OCI-LY1 (cell line): ENCODE measurements around the gene XIRP1.

Experiments used
- H2AFZ ChIP-seq: fragments of 200-600 bp; sonication (generic), shearing (Covaris generic); 2 replicates; pipeline ENCODE4 v1.6.0; 2014; ENCODE audit warnings: antibody characterized with exemption, mild to moderate bottlenecking, low read length
- H3F3A ChIP-seq: fragments of 200-600 bp; sonication (generic), shearing (Covaris generic); 2 replicates; pipeline ENCODE4 v1.6.0; 2014; ENCODE audit warnings: mild to moderate bottlenecking, antibody characterized with exemption, low read length, moderate library complexity; ENCODE audit not compliant: insufficient read depth
- H3K27ac ChIP-seq: fragments of 200-600 bp; sonication (generic); 2 replicates; pipeline ENCODE4 v1.5.1; 2014; ENCODE audit warnings: low read length, mixed run types, mild to moderate bottlenecking, low read depth; ENCODE audit not compliant: poor library complexity, severe bottlenecking
- H3K27me3 ChIP-seq: fragments of 200-600 bp; sonication (generic); 2 replicates; pipeline ENCODE4 v1.6.0; 2014; ENCODE audit warnings: antibody characterized with exemption, mild to moderate bottlenecking, low read length, moderate library complexity; ENCODE audit not compliant: insufficient read depth
- H3K36me3 ChIP-seq: fragments of 200-600 bp; sonication (generic); 2 replicates; pipeline ENCODE4 v1.6.1; 2014; ENCODE audit warnings: mild to moderate bottlenecking, antibody characterized with exemption, low read length, moderate library complexity, mixed read lengths; ENCODE audit not compliant: insufficient read depth
- H3K4me1 ChIP-seq: fragments of 200-600 bp; sonication (generic); 2 replicates; pipeline ENCODE4 v1.5.1; 2014; ENCODE audit warnings: mild to moderate bottlenecking, low read length, moderate library complexity; ENCODE audit not compliant: insufficient read depth, severe bottlenecking
- H3K4me2 ChIP-seq: fragments of 200-600 bp; sonication (generic), shearing (Covaris generic); 2 replicates; pipeline ENCODE4 v1.6.1; 2014; ENCODE audit warnings: low read length
- H3K4me3 ChIP-seq: fragments of 200-600 bp; sonication (generic); 2 replicates; pipeline ENCODE4 v1.5.1; 2014; ENCODE audit warnings: low read length, low read depth, mild to moderate bottlenecking, mixed read lengths; ENCODE audit not compliant: poor library complexity, severe bottlenecking
- H3K79me2 ChIP-seq: fragments of 200-600 bp; shearing (Covaris generic); 2 replicates; pipeline ENCODE4 v1.6.1; 2016; ENCODE audit warnings: mixed run types, low read length, mixed read lengths; ENCODE audit not compliant: insufficient read depth
- H3K9ac ChIP-seq: fragments of 200-600 bp; sonication (generic), shearing (Covaris generic); 2 replicates; pipeline ENCODE4 v1.6.1; 2014; ENCODE audit warnings: mild to moderate bottlenecking, low read length, mixed read lengths
- H3K9me2 ChIP-seq: fragments of 200-600 bp; sonication (generic), shearing (Covaris generic); 2 replicates; pipeline ENCODE4 v1.6.1; 2014; ENCODE audit warnings: low read depth, mild to moderate bottlenecking, low read length, mixed read lengths
- H3K9me3 ChIP-seq: fragments of 200-600 bp; shearing (Covaris generic); 2 replicates; pipeline ENCODE4 v1.6.1; 2014; ENCODE audit warnings: low read length, mixed read lengths
- H4K20me1 ChIP-seq: fragments of 200-600 bp; sonication (generic), shearing (Covaris generic); 2 replicates; pipeline ENCODE4 v1.6.0; 2016; ENCODE audit warnings: mild to moderate bottlenecking, low read length; ENCODE audit not compliant: insufficient read depth
- EZH2 ChIP-seq: fragments of 200-600 bp; sonication (generic), shearing (Covaris generic); IDR thresholded peaks from 2 replicates; pipeline ENCODE4 v1.8.0; 2017; ENCODE audit warnings: borderline replicate concordance, mixed run types, mild to moderate bottlenecking, antibody characterized with exemption, low read length, moderate library complexity, mixed read lengths
- TF ChIP-seq, protein P1 (sequence below): fragments of 200-600 bp; sonication (generic), shearing (Covaris generic); IDR thresholded peaks from 2 replicates; pipeline ENCODE4 v1.5.1; 2017; ENCODE audit warnings: mild to moderate bottlenecking, antibody characterized with exemption, low read length, moderate library complexity, mixed read lengths

XIRP1 gene

GRCh38 chr3:39154280-39155021 is 37.9 kb downstream of the XIRP1 start:
- Histone ChIP-seq H3K9ac (no peak overlapping the region; the same call in 1 of the 2 replicates), H3K79me2 (0 out of 2 replicates have a peak, but pooled peaks cover 4% of the 10 kb centered on the region), H3K4me2 (peak overlapping the region; percentile 84), H4K20me1 (no peaks in the 10 kb centered on the region), H3K27ac (no peak overlapping the region), H3K4me1 (peaks cover 40% of the 10 kb centered on the region), H3F3A (no peaks in the 10 kb centered on the region), H3K9me3 (no peaks in the 10 kb centered on the region), H3K27me3 (no peaks in the 10 kb centered on the region; the same call in 1 of the 2 replicates), H3K4me3 (peak overlapping the region; percentile 78), H2AFZ (no peak overlapping the region), H3K9me2 (no peaks in the 10 kb centered on the region), H3K36me3 (no peaks in the 10 kb centered on the region)
- TF ChIP-seq EZH2, result no peak
- TF ChIP-seq, protein P1, sequence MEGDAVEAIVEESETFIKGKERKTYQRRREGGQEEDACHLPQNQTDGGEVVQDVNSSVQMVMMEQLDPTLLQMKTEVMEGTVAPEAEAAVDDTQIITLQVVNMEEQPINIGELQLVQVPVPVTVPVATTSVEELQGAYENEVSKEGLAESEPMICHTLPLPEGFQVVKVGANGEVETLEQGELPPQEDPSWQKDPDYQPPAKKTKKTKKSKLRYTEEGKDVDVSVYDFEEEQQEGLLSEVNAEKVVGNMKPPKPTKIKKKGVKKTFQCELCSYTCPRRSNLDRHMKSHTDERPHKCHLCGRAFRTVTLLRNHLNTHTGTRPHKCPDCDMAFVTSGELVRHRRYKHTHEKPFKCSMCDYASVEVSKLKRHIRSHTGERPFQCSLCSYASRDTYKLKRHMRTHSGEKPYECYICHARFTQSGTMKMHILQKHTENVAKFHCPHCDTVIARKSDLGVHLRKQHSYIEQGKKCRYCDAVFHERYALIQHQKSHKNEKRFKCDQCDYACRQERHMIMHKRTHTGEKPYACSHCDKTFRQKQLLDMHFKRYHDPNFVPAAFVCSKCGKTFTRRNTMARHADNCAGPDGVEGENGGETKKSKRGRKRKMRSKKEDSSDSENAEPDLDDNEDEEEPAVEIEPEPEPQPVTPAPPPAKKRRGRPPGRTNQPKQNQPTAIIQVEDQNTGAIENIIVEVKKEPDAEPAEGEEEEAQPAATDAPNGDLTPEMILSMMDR, result no peak

DNA sequence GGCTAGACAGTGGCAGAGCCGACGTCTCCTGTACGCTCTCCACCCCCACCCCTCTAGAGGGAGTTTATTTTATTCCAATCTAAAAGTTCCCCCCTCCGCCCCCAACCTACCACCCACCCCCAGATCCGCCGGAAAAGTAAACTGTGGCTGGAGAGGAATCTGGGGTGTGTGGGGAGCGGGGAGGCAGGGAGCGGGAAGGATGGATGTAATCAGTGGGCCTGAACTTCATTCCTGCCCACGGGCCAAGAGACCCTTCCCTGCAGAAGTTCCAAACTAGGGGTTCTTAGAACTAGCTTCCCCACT is 38.5 kb downstream of the XIRP1 start:
- 0 out of 2 replicates have a peak, but pooled peaks cover 4% of the 10 kb centered on the region for H3K79me2 ChIP-seq

DNA sequence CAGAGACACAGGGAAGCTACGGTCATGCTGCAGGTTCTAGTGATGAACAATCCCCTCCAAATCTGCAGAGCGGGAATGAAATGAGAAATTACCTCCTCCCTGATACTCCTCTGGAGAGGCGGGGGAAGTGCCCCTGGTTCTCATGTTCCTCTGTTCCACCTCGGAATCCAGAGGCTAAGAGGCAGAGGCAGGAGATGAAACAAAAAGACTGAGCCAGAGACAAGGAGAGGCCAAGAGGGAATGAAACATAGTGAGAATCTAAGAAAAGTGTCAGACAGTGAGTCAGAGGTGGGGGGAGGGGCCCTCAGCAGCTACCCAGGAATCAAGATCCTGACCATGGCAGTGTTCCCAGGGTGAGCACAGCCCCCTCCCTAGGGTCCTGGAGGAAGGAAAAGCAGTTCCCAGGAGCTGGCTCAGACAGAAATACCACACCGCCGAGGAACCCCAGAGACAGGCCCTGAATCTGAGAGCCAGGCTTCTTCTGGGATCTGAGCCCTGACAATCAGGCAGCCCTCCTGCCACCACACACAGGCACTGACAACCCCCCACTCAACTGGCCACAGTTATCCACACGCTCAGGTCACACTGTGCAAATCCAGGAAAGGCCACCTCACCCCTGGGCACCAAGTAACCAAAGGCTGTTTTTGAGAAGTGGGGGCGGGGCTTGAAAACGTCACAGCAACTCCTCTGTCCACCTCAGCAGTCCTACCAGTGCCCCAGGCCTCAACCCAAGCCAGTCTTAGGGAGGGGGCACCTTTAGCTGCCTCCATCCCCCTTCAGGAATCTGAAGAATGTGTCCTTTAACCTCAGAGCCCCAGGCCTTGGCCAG is 41.4 kb downstream of the XIRP1 start:
- H3K4me1 ChIP-seq, result peaks cover 75% of the 10 kb centered on the region
- H3K4me2 ChIP-seq, result peak overlapping the region; percentile 84
- no peaks in the 10 kb centered on the region for H3F3A ChIP-seq
- no peaks in the 10 kb centered on the region for H3K9me3 ChIP-seq
- H3K4me3 ChIP-seq, result peak overlapping the region; percentile 78
- H3K36me3 ChIP-seq, result peaks cover 3% of the 10 kb centered on the region; the same call in 1 of the 2 replicates
- H3K79me2 ChIP-seq, result 0 out of 2 replicates have a peak, but pooled peaks cover 4% of the 10 kb centered on the region
- peak overlapping the region; percentile 71; the same call in 1 of the 2 replicates for H3K9ac ChIP-seq
- H3K27ac ChIP-seq, result peak overlapping the region; percentile 94
- no peaks in the 10 kb centered on the region for H4K20me1 ChIP-seq
- no peaks in the 10 kb centered on the region for H3K27me3 ChIP-seq
- TF ChIP-seq, protein P1, result no peak; the same call in 1 of the 2 replicates
- no peak for TF ChIP-seq EZH2
- no peak overlapping the region for H2AFZ ChIP-seq
- no peaks in the 10 kb centered on the region for H3K9me2 ChIP-seq

More for the DNA sequence above, 38.5 kb downstream of the XIRP1 start:
- Histone ChIP-seq H4K20me1 (no peaks in the 10 kb centered on the region), H3K9me3 (no peaks in the 10 kb centered on the region), H3K9ac (peak overlapping the region; percentile 58), H3K4me1 (peaks cover 46% of the 10 kb centered on the region), H2AFZ (no peak overlapping the region), H3K27me3 (no peaks in the 10 kb centered on the region; the same call in 1 of the 2 replicates), H3K4me2 (peak overlapping the region; percentile 84), H3K4me3 (peak overlapping the region; percentile 78), H3K9me2 (no peaks in the 10 kb centered on the region), H3K27ac (no peak overlapping the region), H3F3A (no peaks in the 10 kb centered on the region), H3K36me3 (no peaks in the 10 kb centered on the region)
- no peak for TF ChIP-seq EZH2
- TF ChIP-seq, protein P1, result no peak
